Left renal cortex interstitium (tissue), 4 donors: ENCODE data around the gene CCDC8. TPM values are rescaled to one million over a fixed set of nuclear protein-coding genes. Genes with fewer than 3 reads are reported as not detected.
"Not testable (repeated sequence)": the region's sequence is repeated elsewhere in the genome, so short reads cannot be mapped to it uniquely, and the experiment has no call there.

ENCODE experiments used
- DNase-seq, 4 donors: peaks; one replicate each; pipeline ENCODE4 v3.0.0-alpha.2; 2013; ENCODE audit warnings: low read depth in 4 of 4, low spot score in 2 of 4, missing footprints in 1 of 4
- polyA plus RNA-seq, 4 donors: library from polyadenylated mRNA; unstranded; fragments of 120-200 nt; gene quantifications; one replicate each; pipeline ENCODE4 v1.2.1, GENCODE V29; 2013; ENCODE audit not compliant: insufficient read length in 4 of 4

The CCDC8 gene
- polyA plus RNA-seq, 4 donors, result 52.0 to 76.4 (median 60.9) TPM

DNA sequence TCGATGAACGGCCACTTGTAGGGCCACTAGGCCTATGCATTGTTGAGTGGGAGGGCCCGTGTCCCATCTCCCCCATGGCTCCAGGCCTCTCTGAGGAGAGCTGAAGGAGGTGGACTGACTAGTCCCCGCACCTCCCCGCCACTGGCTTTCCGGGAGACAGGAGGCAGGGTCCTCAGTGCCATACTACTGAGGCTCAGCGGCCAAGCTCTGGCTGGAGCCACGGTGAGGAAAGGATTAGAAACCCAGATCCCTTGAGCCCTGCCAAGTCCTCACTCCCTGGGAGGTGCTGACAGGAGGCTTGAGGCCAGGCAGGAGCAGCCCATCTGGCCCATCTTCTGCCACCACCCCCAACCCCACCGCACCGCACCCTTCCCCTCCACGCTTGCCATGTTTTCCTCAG lies 29.0 kb downstream of the CCDC8 start:
- no peak for DNase-seq

DNA sequence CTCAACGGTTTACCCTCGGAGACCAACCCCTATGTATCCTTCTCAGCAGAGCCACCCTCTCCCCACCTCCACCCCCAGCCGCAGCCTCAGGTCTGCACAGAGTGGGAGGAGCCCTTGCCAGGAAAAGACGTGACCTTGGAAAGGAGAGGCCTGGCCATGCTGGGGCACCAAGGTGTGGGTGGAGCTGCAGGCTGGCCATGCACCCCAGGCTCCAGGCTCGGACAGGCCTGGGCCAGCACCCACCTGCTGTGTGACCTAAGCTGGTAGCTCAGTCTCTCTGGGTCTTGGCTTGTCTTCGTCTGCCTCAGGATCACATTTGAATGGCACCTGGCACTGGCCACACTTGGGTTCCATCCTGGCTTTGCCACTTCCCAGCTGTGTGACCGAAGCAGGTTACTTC lies 29.5 kb downstream of the CCDC8 start:
- no peak for DNase-seq

DNA sequence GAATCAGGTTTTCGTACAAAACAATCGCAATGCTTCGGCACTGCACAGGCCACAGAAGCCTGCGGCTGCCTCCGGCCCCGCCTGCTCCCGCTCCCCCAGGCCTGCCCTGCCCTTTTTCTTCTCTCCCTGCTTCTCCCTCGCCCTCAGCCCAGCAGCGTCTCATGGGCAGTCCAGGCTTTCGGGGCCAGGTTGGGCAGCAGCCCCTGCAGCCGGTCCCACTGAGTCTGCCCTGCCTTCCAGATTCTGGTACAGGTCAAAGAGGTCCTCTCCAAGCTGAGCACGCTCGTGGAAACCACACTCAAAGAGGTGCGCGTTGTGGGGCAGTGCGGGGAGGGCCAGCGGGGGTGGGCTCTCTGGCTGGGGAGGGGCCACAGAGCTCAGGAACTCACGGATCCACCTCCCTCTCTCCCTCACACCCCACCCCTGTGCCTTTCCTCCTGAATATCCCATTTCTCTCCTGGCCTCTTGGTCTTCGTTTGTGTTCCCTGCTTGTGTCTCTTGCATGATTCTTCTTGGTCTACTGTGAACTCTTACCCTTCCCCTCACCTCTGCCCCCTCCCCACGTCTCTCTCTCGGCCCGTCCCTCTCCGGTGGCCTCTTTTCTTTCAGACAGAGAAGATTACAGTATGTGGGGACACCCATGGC lies 30.1 kb downstream of the CCDC8 start:
- DNase-seq, result no peak

DNA sequence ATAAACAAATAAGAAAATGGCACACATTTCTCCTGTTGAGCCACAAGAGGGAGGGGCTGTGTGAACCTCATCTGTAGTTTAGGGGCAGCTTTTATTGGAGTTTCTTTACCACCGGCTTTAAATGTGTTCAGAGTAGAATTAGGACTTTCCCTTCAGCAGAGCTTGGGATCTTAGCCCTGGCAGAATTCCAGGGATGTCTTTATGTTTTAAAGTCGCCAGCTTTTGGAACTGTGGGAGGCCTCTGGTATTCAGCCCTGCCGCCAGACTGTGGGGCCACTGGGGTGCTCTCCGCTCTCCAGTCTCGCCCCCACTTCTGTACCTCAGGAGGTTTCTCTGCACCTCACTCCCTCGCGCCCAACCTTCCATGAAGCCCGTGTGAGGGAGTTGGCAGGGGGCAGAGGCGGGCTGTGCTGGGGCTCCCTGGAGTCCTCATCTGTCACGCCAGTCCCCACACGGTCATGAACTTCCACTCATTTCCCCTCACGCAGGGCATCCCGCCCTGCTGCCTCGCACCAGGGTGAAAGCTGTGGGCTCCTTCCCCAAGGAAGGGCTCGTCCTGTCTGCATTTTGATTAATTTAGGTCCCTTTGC lies 31.5 kb downstream of the CCDC8 start:
- no peak for DNase-seq

DNA sequence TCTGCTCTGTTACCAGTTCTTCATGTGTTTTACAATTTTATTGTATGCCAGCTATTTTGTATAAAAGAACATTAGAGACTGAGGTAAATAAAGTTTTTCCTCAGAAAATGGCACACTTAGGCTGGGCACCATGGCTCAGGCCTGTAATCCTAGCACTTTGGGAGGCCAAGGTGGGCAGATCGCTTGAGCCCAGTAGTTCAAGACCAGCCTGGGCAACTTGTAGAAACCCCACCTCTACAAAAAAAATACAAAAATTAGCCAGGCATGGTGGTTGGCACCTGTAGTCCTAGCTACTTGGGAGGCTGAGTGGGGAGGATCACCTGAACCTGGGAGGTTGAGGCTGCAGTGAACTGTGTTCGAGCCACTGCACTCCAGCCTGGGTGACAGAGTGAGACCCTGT lies 32.0 kb downstream of the CCDC8 start:
- DNase-seq, result no peak

DNA sequence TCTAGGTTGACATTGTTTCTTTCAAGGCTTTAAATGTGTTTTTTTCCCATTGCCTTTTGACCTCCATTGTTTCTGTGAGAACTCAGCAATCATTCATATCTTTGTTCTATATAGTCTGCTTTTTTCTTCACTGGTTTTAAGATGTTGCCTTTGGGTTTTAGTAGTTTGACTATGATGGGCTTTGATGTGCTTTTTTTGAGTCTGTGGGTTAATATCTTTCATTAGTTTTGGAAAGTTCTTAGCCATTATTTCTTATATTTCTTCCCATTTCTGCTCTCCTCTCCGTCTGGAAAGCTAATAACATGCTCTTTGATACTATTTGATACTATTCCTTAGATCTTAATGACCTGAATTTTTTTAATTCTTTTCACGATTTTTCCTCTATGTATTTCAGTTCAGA lies 32.7 kb downstream of the CCDC8 start:
- DNase-seq, result no peak

DNA sequence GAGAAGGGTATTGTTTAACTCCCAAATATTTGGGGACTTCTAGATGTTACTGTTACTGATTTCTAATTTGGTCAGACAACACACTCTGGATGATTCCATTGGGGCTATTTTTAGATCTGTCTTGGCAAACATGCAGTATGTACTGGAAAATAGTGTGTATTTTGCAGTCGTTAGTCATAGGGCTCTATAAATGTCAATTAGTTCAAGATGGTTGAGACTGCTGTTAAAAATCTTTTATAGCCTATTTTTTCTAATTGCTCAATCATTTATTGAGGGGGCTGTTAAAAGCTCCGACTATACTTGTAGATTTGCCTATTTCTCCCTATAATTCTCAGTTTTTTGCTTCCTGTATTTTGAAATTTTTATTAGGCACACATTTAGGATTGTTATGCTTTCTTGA lies 35.1 kb downstream of the CCDC8 start:
- DNase-seq, result no peak

DNA sequence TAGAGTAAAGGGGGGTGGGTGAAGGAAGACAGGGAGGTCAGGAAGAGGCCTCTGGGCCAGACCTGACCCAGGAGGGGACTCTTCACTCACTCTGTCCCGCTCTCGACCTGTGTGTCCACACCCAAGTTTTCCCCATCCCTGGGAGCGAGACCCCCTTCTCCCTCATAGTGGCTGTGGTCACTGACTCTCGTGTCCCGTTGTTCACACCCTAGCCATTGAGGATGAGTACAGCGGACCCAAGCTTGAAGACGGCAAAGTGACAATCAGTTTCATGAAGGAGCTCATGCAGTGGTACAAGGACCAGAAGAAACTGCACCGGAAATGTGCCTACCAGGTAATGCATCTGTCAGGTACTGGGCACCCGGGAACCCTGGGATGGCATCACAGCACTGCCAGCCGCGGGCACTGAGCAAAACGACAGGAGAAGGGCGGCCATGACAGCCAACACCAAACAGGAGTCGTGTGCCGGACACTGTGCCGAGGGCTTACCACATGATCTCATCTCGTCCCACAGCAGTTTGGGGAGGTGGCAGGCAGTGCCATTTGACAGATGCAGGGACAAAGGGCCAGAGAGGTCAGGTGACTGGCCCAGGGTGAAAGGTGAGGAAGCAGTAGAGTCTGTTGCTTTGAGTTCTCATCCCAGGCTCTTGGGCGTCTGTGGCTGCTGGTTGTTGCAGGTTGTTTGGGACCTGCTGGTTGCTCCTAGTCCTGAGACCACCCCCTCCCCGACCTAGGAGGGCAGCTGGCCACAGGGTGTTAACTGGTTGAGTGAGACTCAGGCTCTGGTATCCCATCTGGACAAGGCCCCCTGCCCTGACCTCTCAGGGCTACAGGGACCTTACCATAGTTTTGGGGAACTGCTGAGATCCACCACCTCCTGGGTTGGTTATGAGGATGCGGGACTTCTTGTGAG lies 36.9 kb downstream of the CCDC8 start:
- DNase-seq, result no peak

DNA sequence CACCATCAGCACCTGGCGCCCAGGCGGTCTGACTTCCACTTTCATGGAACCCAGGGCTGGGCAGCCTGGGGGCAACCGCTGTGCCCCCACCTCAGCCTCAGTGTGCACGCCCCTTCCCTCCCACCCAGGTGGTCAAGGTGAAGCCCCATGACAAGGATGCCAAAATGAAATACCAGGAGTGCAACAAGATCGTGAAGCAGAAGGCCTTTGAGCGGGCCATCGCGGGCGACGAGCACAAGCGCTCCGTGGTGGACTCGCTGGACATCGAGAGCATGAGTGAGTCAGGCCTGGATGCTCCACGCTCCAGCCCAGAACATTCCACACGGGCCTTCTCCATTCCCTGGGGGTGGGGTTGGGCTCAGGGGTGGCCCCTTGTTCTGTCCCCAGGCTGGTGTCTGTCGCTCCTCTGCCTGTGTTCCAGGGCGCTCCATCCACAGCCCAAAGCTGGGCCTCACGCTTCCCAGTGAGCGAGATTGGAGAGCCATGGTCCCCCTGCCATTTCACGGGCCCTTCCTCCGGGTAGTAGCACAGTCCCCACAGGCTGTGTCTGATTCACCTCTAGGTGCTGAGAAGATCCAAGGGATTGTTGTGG lies 37.8 kb downstream of the CCDC8 start:
- not testable (repeated sequence) for DNase-seq

DNA sequence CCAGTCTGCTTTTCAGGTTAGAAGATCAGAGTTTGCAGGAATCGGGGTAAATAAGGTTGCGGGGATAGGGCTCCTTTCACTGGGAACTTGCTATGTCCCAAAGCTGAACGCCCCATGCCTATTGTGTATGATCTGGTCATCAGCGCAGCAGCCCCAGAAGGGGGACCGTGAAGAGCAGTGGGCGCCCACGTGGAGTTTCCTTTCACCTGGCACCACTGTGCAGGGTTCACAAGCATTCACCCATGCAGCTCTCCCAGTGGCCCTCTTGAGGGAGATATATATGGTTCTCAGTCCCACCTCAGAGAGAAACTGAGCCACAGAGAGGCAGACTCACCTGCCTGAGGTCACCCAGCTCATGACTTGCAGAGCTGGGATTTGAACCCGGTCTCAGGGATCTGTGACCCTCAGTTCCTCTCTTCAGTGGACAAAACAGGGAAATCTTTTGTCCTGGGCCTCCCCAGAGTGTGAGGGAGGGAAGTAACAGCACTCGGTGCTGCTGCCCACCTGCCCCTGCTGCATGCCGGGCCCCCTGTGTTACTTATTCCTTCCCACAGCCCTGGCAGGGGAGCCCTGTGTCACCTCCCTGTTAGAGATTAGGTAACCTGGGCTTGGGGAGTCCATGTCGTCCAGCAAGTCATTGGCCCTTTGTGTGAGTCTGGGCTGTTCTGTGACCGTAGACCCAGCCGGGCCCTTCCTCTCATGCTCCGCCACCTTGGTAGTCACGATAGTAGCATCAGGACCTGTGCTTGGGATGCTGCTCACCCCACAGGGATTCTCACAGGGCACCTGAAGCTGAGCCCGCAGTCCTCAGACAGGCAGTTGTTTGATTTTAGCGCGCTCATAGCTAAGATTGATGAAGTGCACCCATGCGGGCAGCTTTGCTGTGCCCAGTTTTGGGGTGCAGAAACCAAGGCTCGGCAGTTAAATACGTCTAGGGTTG lies 38.6 kb downstream of the CCDC8 start:
- DNase-seq, result no peak

DNA sequence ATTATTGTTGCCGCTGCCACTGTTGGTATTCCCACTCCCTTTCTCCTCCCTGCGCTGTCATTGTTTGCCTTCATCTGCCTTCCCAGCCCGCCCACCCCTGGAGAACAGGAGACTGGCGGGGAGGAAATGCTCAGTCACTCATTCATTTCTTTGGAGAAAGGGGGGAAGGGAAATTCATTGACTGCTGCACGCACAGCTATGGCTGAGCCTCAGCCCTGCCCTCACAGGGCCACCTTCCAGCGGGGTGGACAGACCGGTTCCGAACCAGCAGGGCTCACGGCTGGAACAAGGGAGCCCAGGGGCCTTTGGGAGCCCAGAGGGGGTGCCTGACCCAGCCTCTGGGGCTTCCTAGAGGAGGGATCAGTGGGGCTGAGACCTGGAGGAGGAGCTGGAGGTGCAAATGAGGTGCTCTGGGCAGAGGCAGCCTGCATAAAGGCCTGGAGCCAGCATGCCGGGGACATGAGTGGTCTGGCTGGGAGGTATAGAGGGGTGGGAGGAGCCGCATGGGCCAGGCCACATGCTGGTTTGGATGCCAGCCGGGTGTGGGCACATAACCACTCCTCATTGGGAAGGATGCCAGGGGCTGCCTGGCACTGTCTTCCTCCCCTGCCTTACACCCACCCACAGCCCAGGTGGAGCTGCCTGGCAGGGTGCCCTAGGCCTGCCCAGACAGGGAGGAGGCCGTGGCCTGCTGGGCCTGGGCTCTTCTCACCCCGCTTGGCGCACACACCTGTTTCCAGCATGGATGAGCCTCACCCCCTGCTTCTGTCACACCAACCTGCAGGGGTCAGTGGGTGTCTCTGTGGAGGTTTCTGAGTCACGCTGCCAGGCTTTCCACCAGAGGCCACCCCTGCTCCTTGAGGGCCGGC lies 39.6 kb downstream of the CCDC8 start:
- no peak for DNase-seq

DNA sequence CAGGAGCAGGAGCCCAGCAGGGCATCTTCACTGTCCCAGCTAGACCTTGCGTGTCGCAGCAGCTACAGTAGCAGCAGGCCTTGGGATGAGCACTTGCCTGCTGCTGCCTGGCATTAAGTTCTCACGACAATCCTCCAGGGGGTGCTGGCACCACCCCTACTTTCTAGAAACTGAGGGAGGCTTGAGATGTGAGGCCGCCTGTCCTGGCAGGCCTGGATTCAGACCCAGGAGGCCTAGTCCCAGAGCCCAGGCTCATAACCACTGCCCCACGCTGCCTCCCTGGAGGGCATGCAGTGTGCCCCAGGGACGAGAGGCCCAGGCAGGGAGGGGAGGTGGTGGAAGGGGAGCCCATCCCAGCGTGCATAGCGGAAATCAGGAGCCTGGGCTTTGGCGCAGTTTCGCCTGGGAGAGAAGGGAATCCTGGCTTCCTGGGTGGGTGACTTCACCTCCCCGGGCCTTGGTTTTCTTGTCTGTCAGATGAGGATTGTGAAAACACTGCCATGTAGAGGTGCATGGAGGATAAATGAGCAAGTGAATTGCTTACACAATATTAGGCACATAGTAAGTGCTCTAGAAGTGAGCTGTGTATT lies 40.4 kb downstream of the CCDC8 start:
- DNase-seq, result no peak

DNA sequence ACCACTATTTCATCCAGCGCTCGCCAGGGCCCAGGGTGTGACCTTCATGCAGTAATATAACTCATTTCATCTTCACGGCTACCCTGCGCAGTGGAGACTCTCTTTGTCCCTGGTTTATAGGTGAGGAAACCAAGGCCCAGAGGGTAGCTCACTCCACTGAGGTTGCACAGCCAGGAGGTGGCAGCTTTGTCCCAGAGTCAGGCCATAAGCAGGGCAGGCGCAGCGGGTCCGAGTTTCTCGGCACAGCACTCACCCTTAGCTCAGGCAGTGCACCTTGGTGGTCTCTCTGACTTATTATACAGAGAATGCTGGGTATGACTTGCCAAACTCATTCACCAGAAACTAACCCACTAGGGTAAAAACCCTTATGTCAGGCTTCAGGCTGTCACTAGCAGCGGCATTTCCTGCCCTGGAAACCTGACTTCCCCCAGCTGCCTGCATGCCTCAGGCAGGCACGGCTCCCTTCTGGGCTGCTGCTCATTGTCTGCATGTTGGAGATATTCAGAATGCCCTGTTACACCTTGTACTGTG lies 41.9 kb downstream of the CCDC8 start:
- no peak for DNase-seq

DNA sequence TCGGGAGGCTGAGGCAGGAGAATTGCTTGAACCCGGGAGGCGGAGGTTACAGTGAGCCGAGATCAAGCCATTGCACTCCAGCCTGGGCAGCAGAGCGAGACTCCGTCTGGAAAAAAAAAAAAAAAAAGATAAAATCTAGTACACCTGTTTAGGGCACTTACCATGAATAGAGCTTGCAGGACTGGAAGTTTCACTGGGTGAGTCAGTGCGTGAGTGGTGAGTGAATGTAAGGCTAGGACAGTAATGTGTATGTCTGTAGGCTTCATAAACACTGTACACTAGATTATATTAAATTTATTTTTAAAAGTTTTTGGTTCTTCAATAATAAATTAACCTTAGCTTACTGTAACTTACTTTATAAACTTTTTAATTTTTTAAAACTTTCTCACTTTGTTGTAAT lies 43.5 kb downstream of the CCDC8 start:
- no peak for DNase-seq

DNA sequence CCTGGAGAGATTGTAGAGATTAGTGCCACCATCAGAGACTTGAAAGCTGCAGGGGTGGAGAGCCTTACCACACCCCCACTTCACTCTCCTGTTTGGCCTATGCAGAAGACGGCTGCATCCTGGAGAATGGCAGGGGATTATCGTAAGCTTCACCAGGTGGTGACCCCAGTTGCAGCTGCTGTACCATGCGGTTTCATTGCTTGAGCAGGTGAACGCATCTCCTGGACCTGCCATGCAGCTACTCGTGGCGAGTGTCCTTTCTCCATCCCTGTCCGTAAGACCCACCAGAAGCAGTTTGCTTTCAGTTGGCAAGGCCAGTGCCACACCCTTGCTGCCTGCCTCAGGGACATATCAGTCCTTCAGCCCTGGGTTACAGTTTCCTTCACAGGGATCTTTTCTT lies 45.2 kb downstream of the CCDC8 start:
- no peak for DNase-seq

DNA sequence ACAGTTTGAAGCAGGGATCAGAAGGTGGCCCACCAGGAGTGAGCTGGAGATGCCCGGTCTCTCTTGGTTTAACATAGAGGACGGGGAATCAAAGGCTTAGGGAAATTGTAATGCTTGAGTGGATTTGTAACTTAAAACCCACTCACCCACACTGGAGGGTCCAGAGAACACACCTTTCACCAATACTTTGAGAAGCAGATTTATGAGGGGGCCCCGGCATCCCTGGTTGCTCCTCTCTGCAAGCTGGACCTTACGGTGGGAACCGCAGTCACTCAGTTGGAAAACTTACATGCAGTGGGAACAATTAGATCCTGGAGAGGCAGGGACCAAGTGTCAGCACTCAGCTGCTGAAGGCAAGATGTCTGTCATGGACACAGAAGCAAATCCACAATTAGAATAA lies 45.9 kb downstream of the CCDC8 start:
- peak in 1 of 4 donors; percentile 27 for DNase-seq

DNA sequence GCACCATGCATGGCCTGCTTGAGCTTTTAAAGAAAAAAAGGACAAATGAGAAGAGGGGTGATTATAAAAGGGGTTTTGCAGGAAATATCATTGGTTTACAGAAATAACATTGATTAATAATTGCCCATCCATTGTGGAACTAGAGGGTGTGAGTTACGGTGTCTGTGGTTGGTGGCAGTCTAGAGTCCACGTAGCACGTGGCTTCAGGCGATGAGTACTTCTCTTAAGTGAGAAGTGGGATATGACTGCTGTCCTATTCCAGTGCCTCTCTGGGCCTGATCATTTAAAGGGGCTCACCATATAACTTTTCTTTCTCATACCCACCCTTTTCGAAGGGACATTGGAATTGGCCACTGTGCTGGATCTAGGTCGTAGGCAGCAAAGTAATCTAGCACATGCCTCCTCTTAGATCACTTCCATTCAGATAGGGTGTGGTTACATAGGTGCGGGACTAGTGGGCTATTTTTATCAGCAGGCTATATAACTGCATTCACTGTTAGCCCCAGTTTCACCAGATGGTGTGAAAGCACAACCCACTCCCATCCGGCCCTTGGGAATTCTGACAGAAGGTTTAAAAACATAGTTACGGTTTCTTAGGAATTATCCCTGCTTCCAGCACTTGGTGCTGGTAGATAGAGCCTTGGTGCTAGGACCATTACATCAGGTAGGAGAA lies 46.6 kb downstream of the CCDC8 start:
- no peak for DNase-seq

DNA sequence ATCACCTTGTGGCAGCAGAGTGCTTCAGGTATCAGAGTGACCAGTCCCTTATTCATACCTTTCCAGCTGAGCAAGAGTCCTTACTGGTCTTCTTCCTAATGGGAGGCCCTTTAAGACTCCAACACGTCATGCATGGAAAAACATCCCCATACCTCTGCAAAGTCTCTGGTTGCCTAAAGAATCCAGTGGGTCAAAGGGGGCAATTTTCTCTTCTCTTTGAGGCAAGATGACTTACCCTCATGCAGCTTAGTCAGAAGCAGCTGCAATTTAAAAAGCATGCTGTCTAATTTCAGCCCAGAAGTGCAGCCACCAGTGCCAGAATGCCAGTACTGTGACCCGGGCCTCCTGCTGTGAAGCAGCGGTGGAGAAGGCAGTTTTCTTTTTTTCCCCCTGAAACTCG lies 47.8 kb downstream of the CCDC8 start:
- no peak for DNase-seq
